ENCODE data around the gene SCARB1. TPM values are rescaled to one million over a fixed set of nuclear protein-coding genes. Genes with fewer than 3 reads are reported as not detected.
A peak's percentile ranks its signal among the peaks of the same experiment; 100 is the strongest.

The SCARB1 gene
- total RNA-seq, 1 experiment from 2014 or later, result 31.3 TPM

GRCh38 chr12:124805876-124806668 lies 57.6 kb downstream of the SCARB1 start:
- Histone ChIP-seq H3K79me2 (ENCODE audit: insufficient read depth, low read length) (no peaks in the 10 kb centered on the region), H2BK12ac (ENCODE audit: insufficient read length, low read depth, low read length) (no peak overlapping the region), H4K8ac (replicated peaks; ENCODE audit: insufficient read length, low read depth, low read length) (no peak overlapping the region), H4K20me1 (ENCODE audit: control insufficient read depth, insufficient read depth, insufficient read length) (no peaks in the 10 kb centered on the region), H2BK120ac (ENCODE audit: low read depth, low read length, poor library complexity, severe bottlenecking) (no peak overlapping the region), H3K18ac (ENCODE audit: insufficient read length, low read depth, low read length) (no peak overlapping the region), H3K9me3 (ENCODE audit: control insufficient read depth, low read depth, low read length) (no peaks in the 10 kb centered on the region), H3K79me1 (ENCODE audit: insufficient read depth, low read depth, low read length, poor library complexity, severe bottlenecking) (no peaks in the 10 kb centered on the region), H3K56ac (ENCODE audit: insufficient read length, low read depth, low read length) (no peak overlapping the region), H2AFZ (ENCODE audit: low read length) (no peak overlapping the region), H3T11ph (ENCODE audit: low read length) (no peak overlapping the region), H3K4me2 (ENCODE audit: insufficient read depth, insufficient read length, low read length) (no peak overlapping the region), H2BK20ac (ENCODE audit: low read depth, low read length, poor library complexity, severe bottlenecking) (no peak overlapping the region), H3K4ac (ENCODE audit: low read depth, low read length) (no peak overlapping the region), H3K27me3 (ENCODE audit: insufficient read depth, low read length) (no peaks in the 10 kb centered on the region), H3K23ac (ENCODE audit: insufficient read length, low read depth, low read length) (no peak overlapping the region), H4K91ac (ENCODE audit: insufficient read length, low read depth, low read length) (no peak overlapping the region), H3K9ac (ENCODE audit: extremely low read depth, insufficient read length, low read length) (no peak overlapping the region), H4K5ac (ENCODE audit: insufficient read length, low read depth, low read length) (no peak overlapping the region), H3K14ac (ENCODE audit: insufficient read depth, low read length) (no peak overlapping the region), H3K4me1 (ENCODE audit: insufficient read depth, low read length) (no peaks in the 10 kb centered on the region), H3K23me2 (ENCODE audit: insufficient read length, low read depth, low read length, poor library complexity, severe bottlenecking) (no peaks in the 10 kb centered on the region), H2AK5ac (ENCODE audit: insufficient read length, low read length) (no peak overlapping the region), H3K27ac (ENCODE audit: insufficient read length, low read depth, low read length) (no peak overlapping the region), H2BK15ac (ENCODE audit: low read depth, low read length) (no peak overlapping the region), H2BK5ac (ENCODE audit: insufficient read length, low read length) (no peak overlapping the region)
- no CpG with 5 or more reads among the region's 25 CpGs for whole genome bisulfite sequencing (ENCODE audit: extremely low coverage, insufficient read length, low lambda C conversion rate)
- H3K27me3 Mint-ChIP-seq (ENCODE audit: low read depth), result no peaks in the 10 kb centered on the region
- peaks cover 5 to 16% of the 10 kb centered on the region in 2 experiments for H3K4me1 Mint-ChIP-seq
- TF ChIP-seq, protein P1, sequence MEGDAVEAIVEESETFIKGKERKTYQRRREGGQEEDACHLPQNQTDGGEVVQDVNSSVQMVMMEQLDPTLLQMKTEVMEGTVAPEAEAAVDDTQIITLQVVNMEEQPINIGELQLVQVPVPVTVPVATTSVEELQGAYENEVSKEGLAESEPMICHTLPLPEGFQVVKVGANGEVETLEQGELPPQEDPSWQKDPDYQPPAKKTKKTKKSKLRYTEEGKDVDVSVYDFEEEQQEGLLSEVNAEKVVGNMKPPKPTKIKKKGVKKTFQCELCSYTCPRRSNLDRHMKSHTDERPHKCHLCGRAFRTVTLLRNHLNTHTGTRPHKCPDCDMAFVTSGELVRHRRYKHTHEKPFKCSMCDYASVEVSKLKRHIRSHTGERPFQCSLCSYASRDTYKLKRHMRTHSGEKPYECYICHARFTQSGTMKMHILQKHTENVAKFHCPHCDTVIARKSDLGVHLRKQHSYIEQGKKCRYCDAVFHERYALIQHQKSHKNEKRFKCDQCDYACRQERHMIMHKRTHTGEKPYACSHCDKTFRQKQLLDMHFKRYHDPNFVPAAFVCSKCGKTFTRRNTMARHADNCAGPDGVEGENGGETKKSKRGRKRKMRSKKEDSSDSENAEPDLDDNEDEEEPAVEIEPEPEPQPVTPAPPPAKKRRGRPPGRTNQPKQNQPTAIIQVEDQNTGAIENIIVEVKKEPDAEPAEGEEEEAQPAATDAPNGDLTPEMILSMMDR (conservative IDR thresholded peaks at IDR 0.05), result no peak
- no peaks in the 10 kb centered on the region for H3K9me3 Mint-ChIP-seq
- H3K27ac Mint-ChIP-seq, result peak overlapping the region in 2 of 3 experiments; percentile 74 to 96; a peak in 2 of 7 replicates
- no peak overlapping the region for H3K4me3 Mint-ChIP-seq
- no peak for DNase-seq
- H3K36me3 Mint-ChIP-seq (ENCODE audit: insufficient read depth in 1 of 3, low read depth in 3 of 3), result peaks cover 14 to 35% (median 18%) of the 10 kb centered on the region in 3 experiments; a peak in 5 of 7 replicates
